Umbilical cord (tissue), 2 donors: ENCODE results near the gene OSBPL6. TPM values are rescaled to one million over a fixed set of nuclear protein-coding genes. Genes with fewer than 3 reads are reported as not detected.

Source experiments
- DNase-seq: peaks from one replicate; pipeline ENCODE4 v3.0.0-alpha.2; 2015; ENCODE audit warnings: low spot score
- total RNA-seq: library from RNA; depleted of rRNA; stranded (reverse); fragments of >200 nt; gene quantifications from one replicate; pipeline ENCODE4 v1.2.3, GENCODE V29; 2014; ENCODE audit warnings: low replicate concordance; ENCODE audit not compliant: insufficient read depth

OSBPL6 gene
- total RNA-seq, 1 donor from 2014 or later = 0.96 TPM

DNA sequence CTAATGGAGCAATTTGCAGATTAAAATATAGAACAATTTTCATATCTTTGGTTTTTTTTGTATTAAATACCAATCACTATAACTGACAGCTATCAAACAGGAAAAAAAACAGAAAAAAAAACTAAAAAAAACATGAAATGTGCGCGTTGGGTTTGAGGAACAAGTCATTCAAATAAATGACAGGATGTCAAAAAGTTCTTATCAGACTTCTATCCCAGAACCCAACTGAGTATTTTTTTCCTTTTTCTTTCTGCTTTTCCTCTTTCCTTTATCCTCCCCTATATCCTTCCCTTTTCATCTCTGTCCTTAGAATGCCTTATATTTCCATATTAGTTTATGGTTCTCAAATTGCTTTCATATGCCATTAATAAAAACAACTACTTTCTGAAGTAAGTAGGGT, 242.3 kb downstream of the OSBPL6 start:
- DNase-seq = no peak

DNA sequence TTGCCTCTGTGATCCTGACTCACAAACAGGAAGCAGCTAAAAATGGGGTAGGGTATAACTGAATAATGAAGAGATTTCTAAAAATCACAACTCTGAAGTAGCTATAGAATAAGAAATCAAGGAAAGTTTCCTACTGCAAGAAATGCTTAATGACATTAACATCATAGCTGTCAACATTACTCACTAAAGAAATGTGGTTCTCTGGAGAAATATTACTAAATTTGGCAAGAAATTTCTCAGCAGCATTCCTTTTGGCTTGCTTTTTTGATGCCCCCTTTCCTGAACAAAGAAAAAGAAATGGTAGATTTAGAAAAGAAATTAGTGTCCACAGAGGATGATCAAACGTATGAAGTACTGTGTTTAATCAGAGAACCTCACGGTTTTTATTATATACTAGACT, 247.1 kb downstream of the OSBPL6 start:
- no peak for DNase-seq

GRCh38 chr2:178448968-178449661, 254.8 kb downstream of the OSBPL6 start:
- no peak for DNase-seq

DNA sequence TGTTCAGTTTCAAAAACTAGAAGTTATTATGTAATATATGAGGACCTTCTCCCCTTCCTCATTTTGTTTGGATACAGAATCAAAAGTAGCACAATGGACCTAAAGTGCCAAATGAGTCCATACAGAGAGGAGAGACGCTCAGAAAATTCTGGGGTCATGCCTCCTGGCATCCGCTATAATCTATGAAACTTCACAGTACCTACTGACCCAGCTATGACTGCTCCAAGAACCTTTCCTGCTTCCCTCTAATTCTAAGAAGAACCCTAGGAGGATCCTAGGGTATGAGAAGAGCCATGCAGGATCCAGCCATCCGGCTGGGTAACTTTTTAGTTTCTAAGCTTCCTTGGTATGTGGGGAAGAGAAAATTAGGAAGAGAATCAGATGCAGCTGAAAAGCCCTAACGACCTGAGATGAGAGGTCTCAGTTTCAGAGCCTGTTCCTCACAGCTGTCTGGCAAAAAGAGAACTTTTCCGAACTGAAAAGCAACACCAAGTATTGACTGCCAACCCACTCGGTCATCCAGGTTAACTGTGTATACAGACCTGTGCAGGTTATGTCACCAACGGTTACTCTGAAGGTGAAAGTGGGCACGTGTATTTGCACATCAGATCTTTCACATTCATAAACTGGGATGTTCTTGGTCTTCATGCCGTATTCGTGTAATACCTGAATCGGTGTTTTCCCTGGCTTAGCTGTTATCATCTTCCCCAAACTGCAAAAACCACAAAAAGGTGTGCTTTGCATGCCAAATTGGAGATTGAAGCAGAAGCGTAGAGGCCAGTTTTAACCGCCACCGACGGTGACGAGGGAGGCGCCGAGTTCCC, 255.6 kb downstream of the OSBPL6 start:
- DNase-seq = no peak

DNA sequence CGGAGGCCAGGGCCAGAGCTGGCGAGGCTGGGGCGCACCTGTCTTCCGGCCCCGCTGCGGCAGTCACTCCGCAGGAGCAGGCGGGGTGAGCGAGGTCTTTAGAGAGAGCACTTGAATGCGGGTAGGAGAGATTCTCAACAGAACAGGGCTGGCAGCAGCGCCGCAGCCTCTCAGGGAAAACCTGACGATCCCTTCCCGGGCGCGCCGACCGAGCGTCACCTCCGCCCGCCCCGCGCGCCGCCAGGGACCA, 256.1 kb downstream of the OSBPL6 start:
- DNase-seq = no peak

DNA sequence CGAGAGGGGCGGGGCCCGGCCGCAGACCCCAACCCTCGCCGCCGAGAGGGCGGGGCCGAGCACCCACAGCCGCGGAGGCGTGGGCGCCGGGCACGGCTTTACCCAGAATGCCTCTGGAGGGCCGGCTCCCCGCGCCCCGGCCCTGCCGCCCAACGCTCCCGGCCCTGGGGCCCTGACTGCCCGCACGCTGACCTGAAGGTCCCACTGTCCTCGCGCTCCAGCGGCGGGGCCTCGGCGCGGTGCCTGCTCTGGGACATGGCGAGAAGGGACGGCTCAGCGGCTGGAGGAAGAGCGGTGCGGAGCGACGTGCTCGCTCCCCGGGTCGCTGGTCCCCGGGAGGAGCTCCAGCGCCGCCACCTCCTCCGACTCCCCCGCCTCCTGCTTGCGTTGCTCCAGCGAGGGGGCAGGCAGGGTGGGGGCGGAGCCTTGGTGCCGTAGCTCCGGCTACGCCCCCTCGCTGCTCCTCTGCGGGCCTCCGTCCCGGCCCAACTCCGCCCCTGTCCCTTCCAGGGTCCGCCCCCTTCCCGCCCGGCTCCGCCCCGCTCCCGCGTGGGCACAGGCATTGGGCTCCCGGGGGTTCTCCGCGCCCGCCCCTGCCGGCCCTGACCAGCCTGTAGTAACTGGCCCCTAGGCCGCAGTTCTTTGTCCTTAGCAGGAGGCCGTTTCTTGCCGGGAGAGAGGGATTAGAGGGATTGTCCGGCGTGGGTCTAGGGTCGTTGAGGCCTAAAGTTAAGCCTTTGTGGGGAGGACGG, 256.6 kb downstream of the OSBPL6 start, which contains the start of the genes PJVK and PRKRA:
Gene PJVK, plus strand, starts transcription at position 605 of the 752 bp plus-strand sequence. CDS start 2,032 bp downstream, outside the sequence.
Gene PRKRA, minus strand, starts transcription at position 402 of the 752 bp plus-strand sequence. Its CDS starts 145 bp downstream, at position 257.
- DNase-seq = peak; percentile 99

DNA sequence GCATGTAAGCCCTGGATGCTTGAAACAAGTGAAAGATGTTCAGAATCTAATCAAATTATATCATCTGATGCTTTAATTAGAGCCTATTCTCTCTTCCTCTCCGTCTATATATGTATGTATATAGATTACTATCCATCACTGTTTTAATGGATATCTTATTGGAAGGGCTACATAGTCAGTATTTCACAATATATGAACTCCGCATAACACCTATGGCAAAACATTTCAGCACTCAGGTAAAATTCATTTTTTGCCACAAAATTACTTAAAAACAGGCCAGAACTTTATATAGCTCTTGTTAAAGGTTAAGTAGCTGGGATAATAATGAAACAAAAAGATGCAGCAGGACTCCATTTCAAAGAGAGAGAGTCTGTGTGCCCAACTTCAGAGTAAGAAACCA, 258.0 kb downstream of the OSBPL6 start:
- no peak for DNase-seq

Other genes starting within 250 kb of the OSBPL6 start
- 0.72 TPM for gene PDE11A, start 121.7 kb upstream of the OSBPL6 start, total RNA-seq
- 38.5 TPM for gene RBM45, start 82.1 kb upstream of the OSBPL6 start, total RNA-seq